IgD-negative memory B cell (primary cell): ENCODE measurements around the gene GPR61. TPM values are rescaled to one million over a fixed set of nuclear protein-coding genes. Genes with fewer than 3 reads are reported as not detected.
A peak's percentile ranks its signal among the peaks of the same experiment; 100 is the strongest.

ENCODE experiments used
- H3K27ac Mint-ChIP-seq, 3 donors: one replicate each; pipeline ENCODE4 v1.8.0; 2020 to 2022; ENCODE audit warnings: mild to moderate bottlenecking in 3 of 3, mixed read lengths in 3 of 3, moderate library complexity in 1 of 3
- H3K27me3 Mint-ChIP-seq: one replicate; pipeline ENCODE4 v1.8.0; 2021; ENCODE audit warnings: mixed read lengths
- H3K36me3 Mint-ChIP-seq: one replicate; pipeline ENCODE4 v1.8.0; 2020; ENCODE audit warnings: mild to moderate bottlenecking, mixed read lengths
- H3K4me1 Mint-ChIP-seq, 3 donors: one replicate each; pipeline ENCODE4 v1.8.0; 2020 to 2022; ENCODE audit warnings: mixed read lengths in 3 of 3, mild to moderate bottlenecking in 1 of 3
- H3K4me3 Mint-ChIP-seq, 4 donors: one replicate each; pipeline ENCODE4 v1.8.0; 2020 to 2022; ENCODE audit warnings: mild to moderate bottlenecking in 4 of 4, mixed read lengths in 4 of 4, moderate library complexity in 3 of 4
- H3K9me3 Mint-ChIP-seq, 3 donors: one replicate each; pipeline ENCODE4 v1.8.0; 2020 to 2021; ENCODE audit warnings: mixed read lengths in 3 of 3, mild to moderate bottlenecking in 1 of 3
- polyA plus RNA-seq: library from polyadenylated mRNA; unstranded; fragments of 300-500 nt; fragmentation: Illumina TruSeq; gene quantifications from one replicate; pipeline ENCODE4 v1.2.3, GENCODE V29; 2021

Gene GPR61
- polyA plus RNA-seq, 1 donor from 2014 or later: not detected

DNA sequence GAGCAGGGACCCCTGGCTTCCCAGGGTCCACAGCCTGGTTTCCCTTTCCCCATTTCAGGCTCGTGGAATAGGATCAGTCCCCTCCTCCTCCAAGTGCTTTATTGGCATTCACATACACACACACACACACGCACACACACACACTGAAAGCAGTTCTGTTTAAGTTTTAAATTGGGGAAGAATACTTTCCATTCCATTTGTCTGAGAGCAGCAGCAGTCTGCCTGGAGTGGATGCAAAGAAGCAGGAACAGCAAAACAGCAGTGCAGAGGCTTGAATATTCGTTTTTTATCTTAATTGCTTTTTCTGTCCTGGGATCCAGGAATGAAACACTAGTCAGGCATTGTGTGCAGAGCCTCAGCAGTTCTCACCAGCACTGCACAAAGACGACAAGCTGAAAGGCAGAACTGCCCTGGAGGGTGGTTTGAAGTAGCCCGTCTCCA is 38.7 kb upstream of the GPR61 start:
- Mint-ChIP-seq H3K27me3 (no peaks in the 10 kb centered on the region), H3K4me3 (no peak overlapping the region), H3K36me3 (no peaks in the 10 kb centered on the region), H3K27ac (no peak overlapping the region), H3K9me3 (no peaks in the 10 kb centered on the region), H3K4me1 (peaks cover 13 to 27% (median 23%) of the 10 kb centered on the region in 3 donors)

GRCh38 chr1:109501644-109502363 is 37.9 kb upstream of the GPR61 start:
- Mint-ChIP-seq H3K36me3 (no peaks in the 10 kb centered on the region), H3K27ac (no peak overlapping the region), H3K4me1 (peaks cover 8 to 18% (median 16%) of the 10 kb centered on the region in 3 donors), H3K27me3 (no peaks in the 10 kb centered on the region), H3K4me3 (peak overlapping the region in 2 of 4 donors; percentile 63 to 67), H3K9me3 (no peaks in the 10 kb centered on the region)

- no peaks in the 10 kb centered on the region for H3K27me3 Mint-ChIP-seq
- peak overlapping the region in 1 of 3 donors; percentile 31 for H3K27ac Mint-ChIP-seq
- no peaks in the 10 kb centered on the region for H3K36me3 Mint-ChIP-seq
- peaks cover 8 to 18% (median 14%) of the 10 kb centered on the region in 3 donors for H3K4me1 Mint-ChIP-seq
- no peaks in the 10 kb centered on the region for H3K9me3 Mint-ChIP-seq
- H3K4me3 Mint-ChIP-seq: peak overlapping the region in 3 of 4 donors; percentile 16 to 67 (median 32)
Measured at GRCh38 chr1:109502364-109502851, 37.3 kb upstream of the GPR61 start.

DNA sequence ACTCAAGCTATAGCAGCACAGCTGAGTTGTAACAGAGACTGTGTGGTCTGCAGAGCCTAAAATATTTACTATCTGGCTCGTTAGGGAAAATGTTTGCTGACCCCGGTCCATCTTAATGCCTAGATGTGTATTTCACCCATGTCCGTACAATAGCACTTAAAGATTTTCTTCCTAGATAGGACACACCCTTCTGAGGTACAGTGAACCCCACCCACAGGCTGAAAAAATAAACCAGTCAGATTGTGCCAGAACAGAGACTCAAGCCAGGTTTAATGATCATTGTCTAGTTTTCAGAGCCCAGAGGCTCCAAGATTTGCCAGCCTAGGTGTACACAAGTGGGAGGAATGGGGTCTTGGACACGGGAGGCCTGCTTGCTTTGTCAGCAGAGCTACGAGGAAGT is 35.7 kb upstream of the GPR61 start:
- H3K27ac Mint-ChIP-seq: peak overlapping the region in 1 of 3 donors; percentile 64
- no peak overlapping the region for H3K4me3 Mint-ChIP-seq
- H3K36me3 Mint-ChIP-seq: no peaks in the 10 kb centered on the region
- H3K4me1 Mint-ChIP-seq: peaks cover 7 to 19% (median 13%) of the 10 kb centered on the region in 3 donors
- no peaks in the 10 kb centered on the region for H3K9me3 Mint-ChIP-seq
- H3K27me3 Mint-ChIP-seq: peaks cover 4% of the 10 kb centered on the region

DNA sequence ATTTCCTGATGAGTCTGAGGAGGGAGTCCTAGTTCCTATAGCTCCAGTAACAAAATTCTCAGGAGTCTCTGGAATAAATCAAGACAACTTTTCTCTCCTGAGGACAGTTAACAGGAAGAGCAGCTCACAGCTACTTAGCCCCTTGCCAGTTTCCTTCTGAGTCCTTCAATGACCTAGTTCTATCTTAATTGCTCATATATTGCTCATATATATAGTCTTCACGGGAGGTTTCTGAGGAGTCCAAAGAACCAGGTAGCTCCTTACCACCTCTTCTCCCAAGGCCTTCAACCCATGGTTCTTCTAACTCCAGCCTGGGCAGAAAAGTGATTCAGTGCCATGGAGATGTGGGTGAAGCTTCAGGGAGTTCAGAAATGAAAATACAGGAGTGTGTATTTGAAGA is 34.7 kb upstream of the GPR61 start:
- Mint-ChIP-seq H3K4me3 (peak overlapping the region in 1 of 4 donors; percentile 54), H3K27ac (no peak overlapping the region), H3K36me3 (no peaks in the 10 kb centered on the region), H3K27me3 (peaks cover 7% of the 10 kb centered on the region), H3K9me3 (no peaks in the 10 kb centered on the region), H3K4me1 (peaks cover 12 to 19% (median 13%) of the 10 kb centered on the region in 3 donors)

GRCh38 chr1:109508001-109508872 is 31.4 kb upstream of the GPR61 start:
- Mint-ChIP-seq H3K27ac (peak overlapping the region in 1 of 3 donors; percentile 91), H3K9me3 (no peaks in the 10 kb centered on the region), H3K4me1 (peaks cover 7 to 14% (median 10%) of the 10 kb centered on the region in 3 donors), H3K36me3 (no peaks in the 10 kb centered on the region), H3K4me3 (peak overlapping the region; percentile 81 to 93 (median 88)), H3K27me3 (peaks cover 13% of the 10 kb centered on the region)

DNA sequence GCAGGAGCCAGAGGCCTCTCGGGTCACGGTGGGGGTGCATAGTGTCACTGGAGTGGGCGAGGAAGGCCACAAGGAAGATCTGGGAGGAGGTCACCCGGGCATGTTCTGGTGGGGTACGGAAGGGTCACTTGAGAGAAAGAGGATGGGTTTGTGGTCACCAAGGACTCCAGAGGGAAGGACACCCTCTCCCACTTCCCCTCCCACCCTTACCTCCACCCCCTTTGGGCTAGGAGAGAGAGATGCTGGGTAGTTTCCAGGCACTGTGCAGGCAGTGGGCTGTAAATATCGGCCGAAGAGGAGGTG is 30.8 kb upstream of the GPR61 start:
- Mint-ChIP-seq H3K36me3 (no peaks in the 10 kb centered on the region), H3K27ac (peak overlapping the region in 1 of 3 donors; percentile 91), H3K4me1 (peaks cover 7 to 14% (median 10%) of the 10 kb centered on the region in 3 donors), H3K4me3 (peak overlapping the region; percentile 81 to 93 (median 88)), H3K27me3 (peaks cover 13% of the 10 kb centered on the region), H3K9me3 (no peaks in the 10 kb centered on the region)

DNA sequence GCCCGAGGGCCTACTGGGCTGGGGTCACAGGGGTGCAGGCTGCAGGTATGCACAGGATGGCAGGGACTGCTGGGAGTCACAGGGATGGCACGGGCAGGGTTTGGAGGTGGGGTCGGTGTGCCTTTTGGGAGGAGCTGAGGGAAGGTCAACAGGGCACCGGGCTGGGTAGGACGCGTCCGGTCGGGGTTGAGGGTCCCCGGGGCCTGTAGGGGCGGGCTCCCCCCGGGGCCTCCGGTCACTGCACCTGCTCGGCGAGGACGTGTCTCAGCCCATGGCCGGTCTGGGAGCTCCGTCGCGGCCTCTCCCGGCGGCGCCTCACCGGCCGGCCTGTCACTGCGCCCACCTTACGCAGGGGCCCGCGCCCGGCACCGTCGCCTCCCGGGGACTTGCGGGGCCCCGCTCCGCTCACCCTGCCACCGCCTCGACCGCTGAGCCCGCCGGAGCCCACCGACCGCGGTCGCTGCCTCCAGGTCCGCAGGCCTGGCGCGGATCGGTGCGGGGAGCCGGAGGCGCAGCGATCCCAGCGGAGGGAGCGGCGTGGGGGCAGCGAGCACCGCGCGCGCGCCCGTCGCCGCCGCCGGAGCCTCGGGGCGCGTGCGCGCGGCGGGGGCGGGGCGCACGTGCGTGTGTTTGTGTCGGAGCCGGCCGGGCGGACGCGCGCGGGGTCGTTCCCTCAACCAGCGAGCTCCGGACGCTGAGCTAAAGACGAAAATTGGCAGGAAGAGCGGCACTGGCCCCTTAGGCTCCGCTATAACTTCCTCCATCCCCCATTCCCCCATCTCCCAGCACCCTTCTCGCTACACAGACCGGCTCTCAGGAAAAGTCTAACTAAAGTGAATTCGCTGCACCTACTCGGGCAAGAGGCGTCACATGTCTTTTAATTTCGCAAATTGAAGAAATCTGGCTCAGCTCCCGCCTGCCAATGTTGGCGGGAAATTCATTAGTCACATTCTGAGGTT is 30.2 kb upstream of the GPR61 start, which contains the start of gene AMIGO1:
AMIGO1 (minus strand) TSS at position 552 of the 959 bp plus-strand sequence. CDS start 815 bp downstream, outside the sequence.
- Mint-ChIP-seq H3K27me3 (peaks cover 13% of the 10 kb centered on the region), H3K27ac (peak within 1 kb of the TSS in 2 of 3 donors; percentile 59 to 91), H3K4me1 (peaks cover 7 to 14% (median 10%) of the 10 kb centered on the region in 3 donors), H3K9me3 (no peaks in the 10 kb centered on the region), H3K36me3 (no peaks in the 10 kb centered on the region), H3K4me3 (peak within 1 kb of the TSS; percentile 86 to 97 (median 92))

DNA sequence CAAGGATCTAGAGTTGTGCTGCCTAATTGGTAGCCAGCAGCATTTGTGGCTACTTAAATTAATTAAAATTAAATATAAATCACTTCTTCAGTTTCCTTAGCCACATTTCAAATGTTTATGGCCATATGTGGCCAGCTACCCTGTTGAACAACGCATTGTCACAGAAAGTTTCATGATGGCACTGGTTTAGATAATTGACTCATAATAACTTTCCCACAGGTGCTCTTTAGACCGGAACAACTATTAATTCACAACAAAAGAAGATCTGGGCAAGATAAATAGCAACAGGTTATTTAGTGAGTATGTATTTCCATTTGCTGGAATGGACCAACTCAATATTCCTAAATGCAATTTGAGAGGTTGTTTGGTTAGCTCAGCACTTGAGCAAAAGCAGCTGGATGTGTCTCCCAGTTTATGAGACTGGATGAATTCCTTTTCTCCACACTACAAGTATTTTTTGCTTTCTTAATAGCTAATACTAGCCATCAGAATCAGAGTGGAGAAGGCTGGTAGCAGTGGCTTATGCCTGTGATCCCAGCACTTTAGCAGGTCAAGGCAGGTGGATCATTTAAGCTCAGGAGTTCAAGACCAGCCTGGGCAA is 26.5 kb upstream of the GPR61 start:
- Mint-ChIP-seq H3K27me3 (peaks cover 13% of the 10 kb centered on the region), H3K4me1 (peaks cover 3 to 11% (median 7%) of the 10 kb centered on the region in 3 donors), H3K27ac (no peak overlapping the region), H3K9me3 (no peaks in the 10 kb centered on the region), H3K36me3 (no peaks in the 10 kb centered on the region), H3K4me3 (peak overlapping the region in 1 of 4 donors; percentile 43)

DNA sequence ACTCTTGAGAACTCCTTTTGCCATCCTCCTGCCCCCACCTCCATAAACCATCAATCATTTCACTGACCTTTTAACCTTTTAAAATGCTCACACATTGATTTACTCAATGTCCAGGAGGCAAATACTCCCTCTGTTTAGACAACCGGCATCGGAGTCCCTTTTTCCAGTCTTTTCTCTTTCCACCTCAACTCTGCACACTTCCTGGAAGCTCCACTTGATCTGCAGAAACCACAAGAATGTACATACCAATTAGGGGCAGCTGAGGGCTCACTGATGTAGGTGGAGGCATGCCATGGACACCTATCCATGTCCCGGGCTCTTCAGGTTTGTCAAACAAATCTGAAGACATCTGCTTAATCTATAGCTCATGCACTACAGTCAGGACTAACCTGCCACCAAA is 24.8 kb upstream of the GPR61 start:
- H3K27me3 Mint-ChIP-seq: peaks cover 6% of the 10 kb centered on the region
- no peak overlapping the region for H3K4me3 Mint-ChIP-seq
- peaks cover 0 to 4% (median 3%) of the 10 kb centered on the region in 3 donors for H3K4me1 Mint-ChIP-seq
- no peaks in the 10 kb centered on the region for H3K36me3 Mint-ChIP-seq
- no peak overlapping the region for H3K27ac Mint-ChIP-seq
- H3K9me3 Mint-ChIP-seq: no peaks in the 10 kb centered on the region

GRCh38 chr1:109516872-109517271 is 22.8 kb upstream of the GPR61 start:
- Mint-ChIP-seq H3K4me1 (peaks cover 0 to 2% (median 0%) of the 10 kb centered on the region in 3 donors), H3K36me3 (no peaks in the 10 kb centered on the region), H3K27me3 (peaks cover 5% of the 10 kb centered on the region), H3K9me3 (no peaks in the 10 kb centered on the region), H3K4me3 (no peak overlapping the region), H3K27ac (no peak overlapping the region)

GRCh38 chr1:109517337-109517736 is 22.3 kb upstream of the GPR61 start:
- no peak overlapping the region for H3K4me3 Mint-ChIP-seq
- no peaks in the 10 kb centered on the region for H3K9me3 Mint-ChIP-seq
- H3K4me1 Mint-ChIP-seq: peaks cover 0 to 2% (median 0%) of the 10 kb centered on the region in 3 donors
- peaks cover 7% of the 10 kb centered on the region for H3K27me3 Mint-ChIP-seq
- no peaks in the 10 kb centered on the region for H3K36me3 Mint-ChIP-seq
- no peak overlapping the region for H3K27ac Mint-ChIP-seq

- peaks cover 10% of the 10 kb centered on the region for H3K27me3 Mint-ChIP-seq
- H3K27ac Mint-ChIP-seq: no peak overlapping the region
- H3K4me3 Mint-ChIP-seq: no peak overlapping the region
- H3K9me3 Mint-ChIP-seq: no peaks in the 10 kb centered on the region
- H3K4me1 Mint-ChIP-seq: no peaks in the 10 kb centered on the region
- no peaks in the 10 kb centered on the region for H3K36me3 Mint-ChIP-seq
Measured at GRCh38 chr1:109521002-109521951, 18.4 kb upstream of the GPR61 start.
